Measurements from ENCODE around the gene MYO1D. TPM values are rescaled to one million over a fixed set of nuclear protein-coding genes. Genes with fewer than 3 reads are reported as not detected.

Gene MYO1D
- total and polyA plus RNA-seq, 4 donors: 22.0 to 75.8 (median 61.4) TPM

- Histone ChIP-seq H3K4me3 (no peak overlapping the region), H3K9ac (ENCODE audit: insufficient read depth in 1 of 2, low read length in 2 of 2) (peak overlapping the region in 1 of 2 donors; percentile 51), H3K27ac (ENCODE audit: low read depth in 1 of 2, low read length in 1 of 2) (peak overlapping the region in 1 of 2 donors; percentile 85), H3K4me1 (ENCODE audit: control insufficient read depth in 5 of 5, insufficient read depth in 5 of 5, low read length in 5 of 5) (peaks cover 0 to 16% (median 1%) of the 10 kb centered on the region in 5 donors), H3K36me3 (ENCODE audit: control insufficient read depth in 4 of 4, insufficient read depth in 4 of 4, low read length in 4 of 4) (no peaks in the 10 kb centered on the region), H3K9me3 (ENCODE audit: control insufficient read depth in 4 of 4, insufficient read depth in 3 of 4, low read length in 3 of 4) (peaks cover 0 to 2% (median 0%) of the 10 kb centered on the region in 4 donors), H3K27me3 (ENCODE audit: control insufficient read depth in 3 of 3, insufficient read depth in 3 of 3, low read length in 2 of 3) (no peaks in the 10 kb centered on the region)
- ATAC-seq (ENCODE audit: insufficient read depth, low FRiP score) (peak; percentile 88), DNase-seq (peak; percentile 88 to 96 (median 94))
- no peak for TF ChIP-seq CTCF (IDR thresholded peaks at IDR 0.05; ENCODE audit: control extremely low read depth, extremely low read depth)
- 36 to 56% methylated on average over 10 of the region's 10 CpGs for WGBS, 2 donors
Observed at GRCh38 chr17:32912218-32912897, 35.4 kb upstream of the MYO1D start.

- Histone ChIP-seq H3K9ac (ENCODE audit: insufficient read depth in 1 of 2, low read length in 2 of 2) (no peak overlapping the region), H3K4me1 (ENCODE audit: control insufficient read depth in 5 of 5, insufficient read depth in 5 of 5, low read length in 5 of 5) (peaks cover 0 to 16% (median 1%) of the 10 kb centered on the region in 5 donors), H3K9me3 (ENCODE audit: control insufficient read depth in 4 of 4, insufficient read depth in 3 of 4, low read length in 3 of 4) (no peaks in the 10 kb centered on the region), H3K36me3 (ENCODE audit: control insufficient read depth in 4 of 4, insufficient read depth in 4 of 4, low read length in 4 of 4) (no peaks in the 10 kb centered on the region), H3K4me3 (no peak overlapping the region), H3K27ac (ENCODE audit: low read depth in 1 of 2, low read length in 1 of 2) (no peak overlapping the region), H3K27me3 (ENCODE audit: control insufficient read depth in 3 of 3, insufficient read depth in 3 of 3, low read length in 2 of 3) (no peaks in the 10 kb centered on the region)
- ATAC-seq (ENCODE audit: insufficient read depth, low FRiP score) (no peak), DNase-seq (no peak)
- WGBS, 2 donors: 91 to 96% methylated on average over 3 of the region's 3 CpGs
- TF ChIP-seq CTCF (IDR thresholded peaks at IDR 0.05; ENCODE audit: control extremely low read depth, extremely low read depth): no peak
Observed at GRCh38 chr17:32910769-32911168, 33.8 kb upstream of the MYO1D start.

GRCh38 chr17:32909787-32910369 is 33.0 kb upstream of the MYO1D start:
- Histone ChIP-seq H3K27me3 (ENCODE audit: control insufficient read depth in 3 of 3, insufficient read depth in 3 of 3, low read length in 2 of 3) (no peaks in the 10 kb centered on the region), H3K9me3 (ENCODE audit: control insufficient read depth in 4 of 4, insufficient read depth in 3 of 4, low read length in 3 of 4) (no peaks in the 10 kb centered on the region), H3K4me1 (ENCODE audit: control insufficient read depth in 5 of 5, insufficient read depth in 5 of 5, low read length in 5 of 5) (peaks cover 0 to 16% (median 1%) of the 10 kb centered on the region in 5 donors), H3K4me3 (no peak overlapping the region), H3K9ac (ENCODE audit: insufficient read depth in 1 of 2, low read length in 2 of 2) (no peak overlapping the region), H3K36me3 (ENCODE audit: control insufficient read depth in 4 of 4, insufficient read depth in 4 of 4, low read length in 4 of 4) (no peaks in the 10 kb centered on the region), H3K27ac (ENCODE audit: low read depth in 1 of 2, low read length in 1 of 2) (no peak overlapping the region)
- WGBS, 2 donors: 33 to 39% methylated on average over 4 of the region's 4 CpGs
- ATAC-seq (ENCODE audit: insufficient read depth, low FRiP score) (peak; percentile 75), DNase-seq (peak; percentile 85 to 94 (median 88))
- peak; percentile 60 for TF ChIP-seq CTCF (IDR thresholded peaks at IDR 0.05; ENCODE audit: control extremely low read depth, extremely low read depth)
